ACHN (cell line): ENCODE data around the gene EFCAB6.

Experiments used
- DNase-seq: peaks from one replicate; pipeline ENCODE4 v3.0.0-alpha.2; 2015
- in situ Hi-C: cut with HindIII; loops from 2 replicates; pipeline ENCODE4 v1.10.0; 2017; ENCODE audit warnings: low sequenced_read_pairs, low pct_ligation_motif_present, low pct_unique_long_range_greater_than_20kb

EFCAB6 gene

DNA sequence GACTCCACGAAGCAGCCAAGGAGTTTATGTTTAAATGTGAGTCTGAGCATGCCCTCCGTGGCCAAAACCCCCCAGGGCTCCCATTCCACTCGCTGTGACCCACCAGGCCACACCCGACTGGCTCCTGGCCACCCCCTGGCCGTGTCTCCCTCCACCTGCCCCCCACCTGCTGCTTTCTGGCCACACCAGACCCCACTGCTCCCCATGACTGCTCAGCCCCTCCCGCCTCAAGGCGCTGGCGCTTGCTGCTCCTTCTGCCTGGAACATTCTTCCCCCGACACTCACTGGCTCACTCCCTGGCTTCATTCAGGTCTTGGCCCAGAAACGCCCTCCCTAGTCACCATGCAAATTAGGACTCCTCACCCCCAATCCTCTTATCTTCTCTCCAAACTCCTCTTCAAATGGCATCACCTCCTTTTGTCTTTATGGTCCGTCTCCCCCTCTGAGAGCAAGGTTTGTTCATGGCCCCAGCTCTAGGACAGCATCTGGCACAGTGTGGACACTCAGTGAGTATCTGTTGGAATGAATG lies 72.2 kb downstream of the EFCAB6 start:
- in situ Hi-C loops, result no loop called here
- no peak for DNase-seq

DNA sequence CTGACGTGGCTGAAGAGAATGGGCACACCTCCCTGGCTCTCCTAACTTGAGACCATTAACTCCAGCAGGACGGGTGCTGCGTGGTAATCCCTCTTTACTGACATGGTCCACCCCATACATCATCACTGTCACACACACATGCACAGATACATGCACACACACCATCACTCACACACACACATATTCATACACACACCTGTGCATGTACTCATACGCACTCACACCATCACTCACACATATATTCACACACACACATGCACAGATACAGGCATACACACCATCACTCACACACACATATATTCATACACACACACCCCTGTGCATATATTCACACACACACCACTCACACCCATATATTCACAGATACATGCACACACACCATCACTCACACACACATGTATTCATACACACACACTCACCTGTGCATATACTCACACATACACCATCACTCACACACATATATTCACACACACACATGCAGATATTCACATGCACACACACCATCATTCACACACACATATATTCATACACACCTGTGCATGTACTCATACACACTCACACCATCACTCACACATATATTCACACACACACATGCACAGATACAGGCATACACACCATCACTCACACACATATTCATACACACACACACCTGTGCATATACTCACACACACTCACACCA lies 74.8 kb downstream of the EFCAB6 start:
- in situ Hi-C loops, result no loop called here
- no peak for DNase-seq

DNA sequence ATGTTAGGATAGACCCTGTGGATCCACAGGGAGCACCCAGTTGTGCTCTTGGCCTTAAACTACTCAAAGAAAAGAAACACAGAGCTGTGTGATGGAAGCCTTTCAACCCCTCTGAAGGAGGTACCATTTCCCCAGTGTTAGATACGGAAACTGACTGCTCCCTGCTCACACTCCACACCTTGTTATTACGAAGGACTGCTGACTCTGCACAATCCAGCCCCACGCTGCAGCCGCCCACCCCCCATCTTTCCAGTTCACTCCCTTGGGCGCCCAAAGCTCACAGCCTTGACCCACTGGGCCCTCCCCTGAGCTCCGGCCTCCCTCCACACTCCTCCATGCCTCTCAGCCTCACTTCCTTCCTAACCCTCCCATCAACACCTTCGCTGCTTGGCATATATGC lies 75.5 kb downstream of the EFCAB6 start:
- in situ Hi-C loops, result no loop called here
- no peak for DNase-seq

DNA sequence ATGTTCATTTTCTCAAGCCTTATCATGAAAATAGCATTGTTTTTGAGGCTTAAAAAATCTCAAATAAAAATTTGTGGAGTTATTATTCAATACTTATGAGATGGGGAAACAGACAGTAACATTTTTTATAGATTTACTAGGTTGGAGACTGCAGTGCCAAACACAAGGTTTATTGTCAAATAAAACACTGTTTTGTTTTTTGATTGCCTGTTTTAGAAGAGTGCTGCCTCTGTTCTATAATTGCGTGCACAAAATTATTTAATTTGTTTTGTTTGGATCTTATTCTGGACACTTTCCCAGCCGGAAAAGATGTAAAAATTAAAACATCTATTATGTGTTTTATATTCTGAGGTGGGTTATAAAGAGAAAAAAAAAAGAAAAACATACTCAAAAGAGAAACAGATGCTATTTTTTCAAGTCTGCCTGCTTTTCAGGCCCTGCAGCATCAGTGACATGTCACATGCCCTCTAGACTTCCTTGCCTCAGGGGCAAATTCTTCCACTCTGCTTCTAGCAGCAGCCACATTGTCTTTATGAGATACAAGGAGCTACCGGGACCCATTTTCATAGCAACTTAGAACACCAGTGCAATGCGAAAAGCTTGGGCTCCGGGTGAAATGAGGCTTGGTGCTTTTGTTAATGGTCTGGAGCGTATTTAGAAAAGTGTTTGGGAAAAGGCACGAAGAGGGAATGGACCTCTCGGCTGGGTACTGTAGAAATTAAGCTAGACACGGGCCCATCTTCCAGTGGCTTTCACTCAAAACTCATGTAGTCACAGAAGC lies 77.5 kb downstream of the EFCAB6 start:
- DNase-seq, result no peak

DNA sequence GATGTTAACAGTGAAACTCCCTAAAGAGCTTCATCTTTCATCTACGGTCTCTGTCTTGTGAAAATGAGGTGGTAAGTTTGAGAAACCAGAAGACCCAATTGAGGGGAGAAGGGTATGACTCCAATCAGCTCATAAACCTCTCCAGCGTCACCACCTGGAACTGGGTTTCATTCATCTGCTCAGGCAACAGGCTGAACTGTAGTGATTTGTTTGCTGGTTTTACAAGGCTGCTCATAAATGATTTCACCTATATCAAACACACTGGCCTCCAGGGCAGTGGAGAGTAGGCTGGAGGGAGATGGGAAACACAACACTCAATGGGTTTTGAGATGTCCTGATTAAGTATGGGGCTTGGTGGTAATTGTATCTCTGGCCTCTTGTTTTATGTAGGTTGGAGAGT lies 79.0 kb downstream of the EFCAB6 start:
- in situ Hi-C loops, result no loop called here
- no peak for DNase-seq

More for the DNA sequence above, 77.5 kb downstream of the EFCAB6 start:
- in situ Hi-C loops, result no loop called here

DNA sequence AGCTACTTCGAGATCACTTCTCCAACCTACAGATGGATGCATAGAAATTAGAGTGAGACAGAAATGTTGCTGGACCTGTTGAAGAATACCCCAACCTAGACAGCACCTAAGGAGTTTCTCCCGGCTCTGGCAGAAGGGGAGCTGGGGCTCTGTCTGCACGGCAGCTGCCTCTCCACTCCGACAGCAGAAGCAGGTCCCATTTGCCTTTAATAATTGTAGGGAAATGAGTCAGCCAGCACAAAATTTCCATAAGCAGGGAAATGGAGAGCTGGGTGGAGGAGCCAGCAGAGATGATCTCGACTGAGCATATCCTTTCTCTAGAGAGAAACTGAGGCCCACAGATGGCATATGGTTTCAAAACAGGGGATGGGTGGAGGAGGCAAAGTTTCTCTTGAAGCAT lies 80.1 kb downstream of the EFCAB6 start:
- in situ Hi-C loops, result no loop called here

DNA sequence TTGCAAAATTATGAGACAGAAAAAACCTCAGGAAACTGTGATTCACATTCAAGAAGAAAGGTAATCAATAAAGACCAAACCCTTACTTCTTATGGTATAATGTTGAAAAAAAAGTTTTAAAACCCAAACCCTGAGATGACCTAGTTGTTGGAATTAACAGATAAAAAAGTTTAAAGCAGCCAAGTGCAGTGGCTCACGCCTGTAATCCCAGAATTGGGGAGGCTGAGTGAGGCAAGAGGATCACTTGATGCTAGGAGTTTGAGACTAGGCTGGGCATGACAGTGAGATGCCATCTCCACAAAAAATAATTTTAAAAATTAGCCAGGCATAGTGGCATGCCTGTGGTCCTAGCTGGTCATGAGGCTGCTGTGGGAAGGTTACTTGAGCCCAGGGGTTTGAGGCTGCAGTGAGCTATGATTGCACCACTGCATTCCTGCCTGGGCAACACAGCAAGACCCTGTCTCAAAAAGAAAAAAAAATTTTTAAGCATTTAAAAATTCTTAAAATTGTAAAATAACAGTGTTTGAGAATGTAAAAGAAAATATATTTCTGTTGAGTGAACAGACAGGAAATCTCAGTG lies 85.1 kb downstream of the EFCAB6 start:
- in situ Hi-C loops, result no loop called here
- no peak for DNase-seq

More for the DNA sequence above, 80.1 kb downstream of the EFCAB6 start:
- no peak for DNase-seq

DNA sequence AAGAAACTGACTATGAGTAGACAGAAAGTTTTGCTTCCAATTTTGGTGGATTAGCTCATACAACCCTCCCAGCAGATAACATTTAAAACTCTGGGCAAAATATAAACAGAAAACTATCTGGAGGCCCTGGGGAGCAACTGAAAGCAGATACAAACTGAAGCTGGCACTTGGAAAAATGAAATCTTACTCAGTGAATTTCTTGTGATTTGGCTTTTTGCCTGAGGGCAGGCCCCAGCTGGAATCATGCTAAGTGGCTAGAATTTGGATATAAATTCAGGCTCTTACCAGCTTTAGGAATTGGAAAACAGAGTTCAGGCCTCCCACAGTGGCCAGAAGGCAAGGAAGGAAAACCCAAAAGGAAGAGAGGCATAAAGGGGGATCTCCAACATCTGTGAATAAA lies 85.8 kb downstream of the EFCAB6 start:
- in situ Hi-C loops, result no loop called here
- no peak for DNase-seq

DNA sequence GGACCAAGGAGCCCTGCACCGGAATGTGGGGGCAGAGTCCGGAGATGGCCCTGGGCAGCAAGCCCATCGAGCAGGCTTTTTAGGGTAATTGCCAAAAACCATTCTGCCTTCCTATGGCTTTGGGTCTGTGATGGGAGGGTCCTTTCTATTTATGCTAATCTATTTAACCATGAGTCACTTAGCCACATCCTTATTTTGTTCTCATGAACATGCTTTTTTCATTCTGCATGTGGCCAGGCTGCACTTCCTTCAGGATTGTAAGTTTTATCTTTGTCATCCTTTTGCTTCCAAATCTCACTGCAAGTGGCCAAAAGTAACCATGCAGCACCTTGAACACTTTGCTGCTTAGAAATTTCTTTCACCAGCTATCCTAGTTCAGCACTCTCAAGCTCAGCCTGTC lies 88.3 kb downstream of the EFCAB6 start:
- no peak for DNase-seq
- in situ Hi-C loops, result no loop called here

DNA sequence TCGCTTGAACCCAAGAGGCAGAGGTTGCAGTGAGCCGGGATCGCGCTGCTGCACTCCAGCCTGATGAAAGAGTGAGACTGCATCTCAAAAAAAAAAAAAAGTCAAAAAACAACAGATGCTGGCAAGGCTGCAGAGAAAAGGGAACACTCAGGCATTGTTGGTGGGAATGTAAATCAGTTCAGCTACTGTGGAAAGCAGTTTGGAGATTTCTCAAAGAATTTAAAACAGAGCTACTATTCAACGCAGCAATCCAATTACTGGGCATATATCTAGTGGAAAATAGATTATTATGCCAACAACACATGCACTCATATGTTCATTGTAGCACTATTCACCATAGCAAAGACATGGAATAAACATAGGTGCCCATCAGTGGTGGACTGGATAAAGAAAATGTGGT lies 89.7 kb downstream of the EFCAB6 start:
- in situ Hi-C loops, result no loop called here
- no peak for DNase-seq

DNA sequence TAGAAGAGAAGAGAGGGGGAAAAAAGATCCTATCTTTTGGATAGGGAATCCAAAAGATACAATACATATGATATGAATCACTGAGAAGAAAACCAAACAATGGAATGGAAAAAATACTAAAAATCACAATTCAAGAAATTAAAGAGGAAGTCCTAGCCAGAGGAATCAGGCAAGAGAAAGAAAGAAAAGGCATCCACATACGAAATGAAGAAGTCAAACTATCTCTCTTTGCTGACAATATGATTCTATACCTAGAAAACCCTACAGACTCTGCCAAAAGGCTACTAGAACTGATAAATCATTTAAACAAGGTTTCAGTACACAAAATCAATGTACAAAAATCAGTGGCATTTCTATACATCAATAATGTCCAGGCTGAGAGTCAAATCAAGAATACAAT lies 91.4 kb downstream of the EFCAB6 start:
- in situ Hi-C loops, result no loop called here
- no peak for DNase-seq

DNA sequence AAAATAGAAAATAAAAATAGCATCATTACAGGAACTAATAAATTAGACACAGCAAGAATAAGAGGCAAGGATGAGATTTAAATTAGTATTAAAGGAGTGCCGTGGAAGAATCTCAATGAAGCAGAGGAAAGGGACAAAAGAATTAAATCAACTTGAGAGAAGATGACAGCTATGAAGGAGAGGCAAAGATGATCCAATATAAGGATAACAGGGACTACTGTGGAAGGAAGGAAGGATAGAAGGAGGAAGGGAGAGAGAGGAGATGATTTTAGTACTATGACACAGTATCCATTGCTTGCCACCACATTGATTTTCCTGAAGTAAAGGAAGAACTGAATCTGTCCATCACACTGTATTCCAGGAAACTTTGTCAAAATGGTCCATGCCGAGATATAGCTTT lies 98.0 kb downstream of the EFCAB6 start:
- in situ Hi-C loops, result no loop called here
- DNase-seq, result no peak

DNA sequence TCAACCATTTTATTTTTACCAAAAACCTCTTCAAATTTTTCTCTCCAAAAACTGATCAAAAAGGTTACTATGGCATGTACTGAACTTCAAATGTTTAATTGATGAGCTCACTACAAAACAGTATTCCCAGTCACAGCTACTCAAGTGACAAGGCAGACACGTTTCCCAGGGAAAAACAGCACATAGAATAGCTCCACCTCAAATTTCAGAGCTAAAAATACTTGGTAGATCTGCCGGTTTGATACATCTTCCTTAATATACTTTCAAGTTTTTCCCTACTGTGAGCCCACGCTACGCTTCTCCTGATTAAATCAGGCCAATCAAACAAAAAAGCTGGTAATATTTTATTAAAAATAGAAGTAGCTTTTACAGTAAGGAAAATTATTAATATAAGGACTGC lies 100.4 kb downstream of the EFCAB6 start:
- DNase-seq, result no peak
- in situ Hi-C loops, result no loop called here

DNA sequence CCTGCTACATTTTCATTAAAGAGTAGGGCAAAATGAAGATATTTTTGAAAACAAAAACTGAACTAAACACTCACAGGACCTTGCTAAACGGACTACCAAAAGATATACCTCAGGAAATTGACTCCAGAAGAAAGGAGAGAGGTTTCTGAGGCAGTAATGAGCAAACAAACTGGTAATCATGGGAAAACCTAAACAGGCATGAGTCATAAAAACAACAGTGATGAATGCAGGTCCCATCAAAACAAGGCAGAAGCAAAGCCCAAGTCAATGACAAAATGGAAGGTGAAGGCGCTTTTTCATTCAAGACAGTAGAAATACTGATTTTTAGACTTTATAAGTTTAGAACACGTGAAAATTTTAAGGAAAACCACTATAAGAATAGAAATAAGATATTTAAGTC lies 104.5 kb downstream of the EFCAB6 start:
- in situ Hi-C loops, result no loop called here
- no peak for DNase-seq

DNA sequence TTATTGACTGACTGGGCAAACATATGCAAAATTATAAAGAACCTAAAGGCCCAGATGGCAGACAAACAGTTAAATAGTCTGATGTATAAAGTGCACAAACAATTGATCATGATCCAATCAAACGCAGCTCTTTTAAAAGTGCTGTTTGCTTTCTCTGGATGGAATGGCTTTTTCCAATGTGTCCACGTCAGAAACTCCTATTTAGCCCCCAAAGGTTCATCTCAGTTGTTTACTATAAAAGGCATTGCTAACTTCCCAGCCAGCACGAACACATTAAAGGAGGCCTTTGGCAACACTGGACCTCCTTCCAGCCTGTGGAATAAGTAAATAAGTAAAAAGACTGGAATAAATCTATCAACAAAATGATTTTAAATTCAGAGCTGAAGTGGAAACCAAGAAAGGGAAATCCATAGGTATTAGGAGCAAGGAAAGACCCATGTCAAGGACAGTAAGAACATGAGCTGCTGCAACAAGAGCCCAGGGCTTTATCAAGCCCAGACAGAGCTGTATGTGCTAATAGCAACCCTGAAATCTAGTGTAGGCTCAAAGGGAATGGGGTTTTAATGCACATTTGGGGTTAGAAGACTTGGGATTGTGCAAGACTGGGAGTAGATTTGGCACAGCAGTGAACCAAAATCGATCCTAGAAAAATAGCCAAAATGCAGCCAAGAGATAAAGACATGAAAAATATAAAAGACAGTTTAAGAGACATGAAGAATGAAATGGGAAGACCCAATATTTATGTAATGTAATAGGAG lies 105.4 kb downstream of the EFCAB6 start:
- DNase-seq, result no peak
- in situ Hi-C loops, result no loop called here

DNA sequence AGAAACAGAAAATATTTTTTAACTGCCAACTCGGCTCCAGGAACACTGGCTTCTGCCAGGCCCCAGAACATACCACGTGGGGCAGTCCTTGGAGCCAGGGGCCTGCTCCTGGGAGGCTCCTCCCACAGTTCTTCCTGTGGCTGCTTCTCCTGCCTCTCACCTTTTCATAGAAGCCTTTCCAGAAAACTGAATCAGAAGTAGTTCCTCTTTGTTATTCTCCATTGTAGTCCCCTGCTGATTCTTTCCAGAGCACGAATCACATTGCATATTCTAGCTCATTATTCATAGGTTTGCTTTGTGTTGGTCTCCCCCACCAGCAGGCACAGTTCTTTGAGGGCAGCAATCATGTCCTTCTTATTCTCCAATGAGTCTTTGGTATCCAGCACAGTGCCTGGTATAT lies 106.0 kb downstream of the EFCAB6 start:
- no peak for DNase-seq
- in situ Hi-C loops, result no loop called here

DNA sequence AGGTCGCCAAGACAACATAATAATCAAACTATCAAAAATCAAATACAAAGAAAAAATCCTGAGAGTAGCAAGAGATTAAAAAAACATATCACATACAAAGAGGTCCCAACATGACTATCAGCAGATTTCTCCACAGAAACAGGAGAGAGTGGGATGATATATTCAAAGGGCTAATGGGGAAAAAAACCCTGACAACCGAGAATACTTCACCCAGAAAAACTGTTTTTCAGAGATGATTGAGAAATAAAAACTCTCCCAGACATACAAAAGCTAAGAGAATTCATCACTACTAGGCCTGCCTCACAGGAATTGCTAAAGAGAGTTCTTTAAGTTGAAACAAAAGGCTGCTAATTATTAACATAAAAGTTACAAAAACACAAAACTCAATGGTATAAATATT lies 108.1 kb downstream of the EFCAB6 start:
- in situ Hi-C loops, result no loop called here
- no peak for DNase-seq

DNA sequence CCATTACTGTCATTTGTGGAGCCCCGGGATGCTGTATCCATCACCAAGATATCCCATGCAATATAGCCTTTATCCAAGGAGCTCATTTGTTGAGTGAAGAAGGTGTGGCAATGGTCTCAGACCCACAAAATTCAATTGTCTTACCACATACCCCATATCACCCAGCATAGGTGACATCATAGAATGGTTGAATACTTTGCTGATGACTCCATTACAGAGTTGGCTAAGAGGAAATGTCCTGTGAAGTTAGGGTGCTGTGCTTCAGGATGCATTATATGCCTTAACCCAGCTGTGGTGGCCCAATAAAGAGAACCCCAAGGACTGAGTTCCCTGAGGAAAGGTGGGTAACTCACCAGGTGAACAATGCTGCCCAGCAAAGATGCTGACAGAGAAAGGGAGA lies 113.7 kb downstream of the EFCAB6 start:
- in situ Hi-C loops, result no loop called here
- DNase-seq, result no peak

DNA sequence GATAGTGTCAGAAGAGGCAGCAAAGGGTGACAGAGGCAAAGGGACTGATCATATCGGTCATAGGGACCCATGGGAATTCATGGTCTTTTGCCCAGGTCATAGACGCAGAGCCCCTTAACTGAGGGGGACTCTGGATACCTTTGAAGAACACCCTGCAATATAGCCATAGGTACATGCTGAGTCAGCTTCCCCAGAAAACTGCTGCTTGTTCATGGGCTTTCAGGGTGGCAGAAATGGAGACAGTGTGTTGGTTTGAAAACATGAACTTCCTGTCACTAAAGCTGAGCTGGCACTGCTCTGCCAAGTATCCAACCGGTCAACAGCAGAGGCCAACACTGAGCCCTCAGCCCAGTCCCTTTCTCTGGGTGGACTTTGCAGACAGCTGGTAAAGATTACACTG lies 114.2 kb downstream of the EFCAB6 start:
- in situ Hi-C loops, result no loop called here
- no peak for DNase-seq
